CD4-positive, alpha-beta T cell treated with Interleukin-17A for 4 hours (primary cell): ENCODE data around the gene OR6C2.
"Not testable (repeated sequence)": the region's sequence is repeated elsewhere in the genome, so short reads cannot be mapped to it uniquely, and the experiment has no call there.

Experiments used
- DNase-seq: peaks from one replicate; pipeline ENCODE4 v3.0.0-alpha.2; 2020; ENCODE audit warnings: mixed read lengths

The OR6C2 gene

DNA sequence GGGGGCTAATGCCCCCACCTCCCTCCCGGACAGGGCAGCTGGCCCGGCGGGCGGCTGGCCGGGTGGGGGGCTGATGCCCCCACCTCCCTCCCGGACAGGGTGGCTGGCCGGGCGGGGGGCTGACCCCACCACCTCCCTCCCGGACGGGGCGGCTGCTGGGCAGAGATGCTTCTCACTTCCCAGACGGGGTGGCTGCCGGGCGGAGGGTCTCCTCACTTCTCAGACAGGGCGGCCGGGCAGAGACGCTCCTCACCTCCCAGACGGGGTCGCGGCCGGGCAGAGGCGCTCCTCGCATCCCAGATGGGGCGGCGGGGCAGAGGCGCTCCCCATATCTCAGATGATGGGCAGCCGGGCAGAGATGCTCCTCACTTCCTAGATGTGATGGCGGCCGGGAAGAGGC is 35.3 kb downstream of the OR6C2 start:
- DNase-seq: not testable (repeated sequence)

DNA sequence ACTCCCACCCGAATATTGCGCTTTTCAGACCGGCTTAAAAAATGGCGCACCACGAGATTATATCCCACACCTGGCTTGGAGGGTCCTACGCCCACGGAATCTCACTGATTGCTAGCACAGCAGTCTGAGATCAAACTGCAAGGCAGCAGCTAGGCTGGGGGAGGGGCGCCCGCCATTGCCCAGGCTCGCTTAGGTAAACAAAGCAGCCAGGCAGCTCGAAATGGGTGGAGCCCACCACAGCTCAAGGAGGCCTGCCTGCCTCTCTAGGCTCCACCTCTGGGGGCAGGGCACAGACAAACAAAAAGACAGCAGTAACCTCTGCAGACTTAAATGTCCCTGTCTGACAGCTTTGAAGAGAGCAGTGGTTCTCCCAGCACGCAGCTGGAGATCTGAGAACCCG is 40.4 kb downstream of the OR6C2 start:
- not testable (repeated sequence) for DNase-seq

DNA sequence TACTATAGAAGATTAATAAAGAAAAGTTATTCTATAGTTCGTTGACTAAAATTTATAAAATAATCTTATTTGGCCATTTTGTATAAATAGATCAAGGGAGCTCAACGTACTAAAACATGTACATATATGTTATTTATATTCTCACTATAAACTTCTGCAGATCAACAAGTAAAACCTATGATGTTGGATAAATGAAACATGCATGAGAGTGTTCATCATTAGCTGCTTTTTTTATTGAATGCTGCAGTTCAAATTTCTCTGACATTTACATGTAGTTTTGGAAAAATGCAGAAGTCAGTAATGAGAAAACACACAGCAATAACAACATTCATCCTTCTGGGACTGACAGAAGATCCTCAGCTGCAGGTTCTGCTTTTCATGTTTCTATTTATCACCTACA is 48.2 kb downstream of the OR6C2 start, which contains the start of gene OR6C68:
Gene OR6C68, plus strand, starts transcription at position 301 of the 400 bp plus-strand sequence. Its CDS starts 0 bp downstream, at position 301.
- DNase-seq: no peak

DNA sequence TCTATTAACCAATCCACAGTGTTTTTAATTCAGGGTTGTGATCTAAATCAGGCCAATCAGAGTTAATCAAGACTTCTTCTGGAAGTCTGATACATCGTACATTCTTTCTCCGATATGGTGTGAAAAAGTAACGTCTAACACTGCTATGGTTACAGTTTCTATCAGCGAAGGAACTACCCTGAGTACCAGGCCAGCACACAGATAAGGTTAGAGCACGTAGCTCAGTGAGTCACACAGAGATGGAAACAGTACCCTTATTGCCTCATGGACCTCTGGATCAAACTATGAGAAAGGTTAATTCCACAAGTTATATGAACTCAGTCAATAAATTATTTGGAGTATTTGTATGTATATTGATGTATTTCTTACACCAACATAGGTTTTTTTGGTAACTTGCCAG is 51.6 kb downstream of the OR6C2 start:
- no peak for DNase-seq

DNA sequence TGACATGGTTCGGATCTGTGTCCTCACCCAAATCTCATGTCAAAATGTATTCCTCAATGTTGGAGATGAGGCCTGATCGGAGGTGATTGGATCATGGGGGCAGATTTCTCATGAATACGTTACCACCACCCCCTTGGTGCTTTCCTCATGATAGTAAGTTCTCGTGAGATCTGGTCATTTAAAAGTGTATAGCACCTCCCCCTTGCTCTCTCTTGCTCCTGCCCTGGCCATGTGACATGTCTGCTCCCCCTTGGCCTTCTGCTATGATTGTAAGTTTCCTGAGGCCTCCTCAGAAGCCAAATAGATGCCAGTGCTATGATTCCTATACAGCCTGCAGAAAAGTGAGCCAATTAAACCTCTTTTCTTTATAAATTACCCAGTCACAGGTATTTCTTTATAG is 55.4 kb downstream of the OR6C2 start:
- DNase-seq: no peak

DNA sequence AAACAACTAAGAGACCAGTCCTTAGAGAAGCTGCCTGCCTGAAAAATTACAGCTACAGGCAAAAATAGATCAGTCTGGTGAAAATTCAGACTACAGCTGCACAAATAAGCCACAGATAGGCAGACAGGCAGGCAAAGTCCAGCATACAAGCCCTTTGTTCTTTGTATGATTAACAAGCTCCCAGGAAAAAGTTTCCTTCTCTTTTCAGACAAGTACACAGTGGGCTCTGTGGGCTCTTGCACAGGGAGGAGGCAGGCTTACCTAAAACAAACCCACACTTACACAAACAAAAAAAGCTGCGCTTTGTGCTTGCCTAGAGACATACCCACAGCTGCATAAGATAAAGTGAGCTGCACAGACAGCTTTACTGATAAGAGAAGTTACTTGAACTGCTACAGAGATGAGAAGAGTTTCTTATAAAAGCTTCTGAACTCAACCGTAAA is 56.0 kb downstream of the OR6C2 start:
- no peak for DNase-seq

DNA sequence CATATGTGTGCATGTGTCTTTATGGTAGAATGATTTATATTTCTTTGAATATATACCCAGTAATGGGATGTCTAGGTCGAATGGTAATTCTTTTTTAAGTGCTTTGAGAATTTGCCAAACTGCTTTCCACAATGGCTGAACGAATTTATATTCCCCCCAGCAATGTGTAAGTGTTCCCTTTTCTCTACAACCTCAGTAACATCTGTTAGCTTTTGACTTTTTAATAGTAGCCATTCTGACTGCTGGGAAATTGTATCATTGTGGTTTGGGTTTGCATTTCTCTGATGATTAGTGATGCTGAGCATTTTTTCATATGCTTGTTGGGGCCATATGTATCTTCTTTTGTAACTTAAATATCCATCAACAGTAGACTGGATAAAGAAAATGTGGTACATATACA is 57.7 kb downstream of the OR6C2 start:
- no peak for DNase-seq
